Sigmoid colon (tissue), 7 donors: ENCODE measurements around the gene SI. TPM values are rescaled to one million over a fixed set of nuclear protein-coding genes. Genes with fewer than 3 reads are reported as not detected.

Source experiments
- DNase-seq: peaks from one replicate; pipeline ENCODE4 v3.0.0-alpha.2; 2019
- H3K27ac ChIP-seq, 4 donors: fragments of 200-600 bp; sonication (generic); one replicate each; pipeline ENCODE4 v1.5.1; 2016 to 2019; ENCODE audit warnings: mild to moderate bottlenecking in 1 of 4
- H3K27me3 ChIP-seq, 3 donors: fragments of 200-600 bp; sonication (generic); one replicate each; pipeline ENCODE4 v1.5.1; 2019; ENCODE audit warnings: mild to moderate bottlenecking in 1 of 3
- H3K36me3 ChIP-seq, 4 donors: fragments of 200-600 bp; sonication (generic); one replicate each; pipeline ENCODE4 v1.5.1; 2016 to 2019
- H3K4me1 ChIP-seq, 4 donors: fragments of 200-600 bp; sonication (generic); one replicate each; pipeline ENCODE4 v1.5.1; 2017 to 2019
- H3K4me3 ChIP-seq, 4 donors: fragments of 200-600 bp; sonication (generic); one replicate each; pipeline ENCODE4 v1.5.1; 2017 to 2019; ENCODE audit warnings: mild to moderate bottlenecking in 2 of 4, moderate library complexity in 1 of 4
- H3K9me3 ChIP-seq, 4 donors: fragments of 200-600 bp in 3 of 4; sonication (generic) in 3 of 4; one replicate each; pipeline versions ENCODE4 v1.5.1 to v1.6.1; 2013 to 2019
- CTCF ChIP-seq, 4 experiments: fragments of 450-650 bp in 3 of 4; fragments of 200-600 bp in 1 of 4; IDR thresholded peaks; one replicate each; pipeline ENCODE4 v1.5.1; 2016 to 2019; ENCODE audit warnings: antibody characterized with exemption in 4 of 4, mild to moderate bottlenecking in 3 of 4, moderate library complexity in 2 of 4
- EP300 ChIP-seq, 4 donors: sonication (generic); formaldehyde crosslinking; IDR thresholded peaks; one replicate each; pipeline ENCODE4 v1.6.1; 2017; ENCODE audit warnings: antibody characterized with exemption in 4 of 4
- POLR2A ChIP-seq, 2 donors: fragments of 450-650 bp; IDR thresholded peaks; one replicate each; pipeline ENCODE4 v1.6.1; 2016; ENCODE audit warnings: antibody characterized with exemption in 2 of 2, mild to moderate bottlenecking in 2 of 2, moderate library complexity in 2 of 2
- POLR2AphosphoS5 ChIP-seq, 4 donors: sonication (generic); formaldehyde crosslinking; IDR thresholded peaks; one replicate each; pipeline ENCODE4 v1.6.1; 2017; ENCODE audit warnings: antibody characterized with exemption in 4 of 4
- WGBS, 2 donors: extraction: QIAGEN DNeasy Blood & Tissue Kit; methylation state at CpG; one replicate each; pipeline ENCODE4 v1.1.7; 2013; 5-methylcytosine and 5-hydroxymethylcytosine counted together
- intact Hi-C: fragments of 100-400 bp; cut with DNase I; formaldehyde crosslinking; loops from one replicate; pipeline ENCODE4 v1.15.1; 2023
- polyA plus RNA-seq, 3 donors: library from polyadenylated mRNA; stranded (reverse); fragments of 200-250 nt; gene quantifications; one replicate each; pipeline ENCODE4 v1.2.3, GENCODE V29; 2013
- total RNA-seq, 4 donors: library from RNA; depleted of rRNA; stranded (reverse); fragments of >200 nt; gene quantifications; one replicate each; pipeline ENCODE4 v1.1.0, GENCODE V29; 2016
- donor health status: healthy with polysubstance abuse.
- donor health status: Bipolar disorder and iron deficiency.
- donor health status: healthy.

The SI gene
- total RNA-seq (under 1 TPM in 1 of 4 donors, not detected in 3; under 0.01 TPM), polyA plus RNA-seq (1 to 10 TPM; 3.0 to 8.8 (median 3.9) TPM)

- no peak for DNase-seq
- H3K9me3 ChIP-seq = no peaks in the 10 kb centered on the region
- H3K4me1 ChIP-seq = no peaks in the 10 kb centered on the region
- no peaks in the 10 kb centered on the region for H3K36me3 ChIP-seq
- H3K4me3 ChIP-seq = no peak within 1 kb of the TSS
- TF ChIP-seq EP300 (IDR thresholded peaks at IDR 0.05) (no peak), POLR2AphosphoS5 (IDR thresholded peaks at IDR 0.05) (no peak), POLR2A (IDR thresholded peaks at IDR 0.05) (no peak)
- H3K27ac ChIP-seq = no peak within 1 kb of the TSS
- no peaks in the 10 kb centered on the region for H3K27me3 ChIP-seq
- intact Hi-C loops = no loop called here
Measured at GRCh38 chr3:165078293-165078692, at the start of gene SI. Gene SI (minus strand): TSS chr3:165078496. CDS start chr3:165076012, 2,484 bp downstream.

- no peak overlapping the region for H3K4me3 ChIP-seq
- TF ChIP-seq CTCF (IDR thresholded peaks at IDR 0.05) (no peak), POLR2A (IDR thresholded peaks at IDR 0.05) (no peak), POLR2AphosphoS5 (IDR thresholded peaks at IDR 0.05) (no peak), EP300 (IDR thresholded peaks at IDR 0.05) (no peak)
- no peak overlapping the region for H3K27ac ChIP-seq
- DNase-seq = no peak
- no peaks in the 10 kb centered on the region for H3K4me1 ChIP-seq
- H3K27me3 ChIP-seq = no peaks in the 10 kb centered on the region
- intact Hi-C loops = no loop called here
- H3K9me3 ChIP-seq = peaks cover 0 to 6% (median 0%) of the 10 kb centered on the region in 4 donors
- H3K36me3 ChIP-seq = no peaks in the 10 kb centered on the region
Measured at GRCh38 chr3:165125836-165126235, 47.5 kb upstream of the SI start.

- intact Hi-C loops = no loop called here
- 8 to 62% methylated on average over 1 of the region's 1 CpG for WGBS, 2 donors
- no peaks in the 10 kb centered on the region for H3K4me1 ChIP-seq
- no peaks in the 10 kb centered on the region for H3K36me3 ChIP-seq
- no peak overlapping the region for H3K27ac ChIP-seq
- no peak overlapping the region for H3K4me3 ChIP-seq
- no peaks in the 10 kb centered on the region for H3K27me3 ChIP-seq
- TF ChIP-seq POLR2A (IDR thresholded peaks at IDR 0.05) = no peak
- no peak for TF ChIP-seq EP300 (IDR thresholded peaks at IDR 0.05)
- TF ChIP-seq CTCF (IDR thresholded peaks at IDR 0.05) = no peak
- no peak for TF ChIP-seq POLR2AphosphoS5 (IDR thresholded peaks at IDR 0.05)
- H3K9me3 ChIP-seq = no peaks in the 10 kb centered on the region
- no peak for DNase-seq
Measured at GRCh38 chr3:165111401-165111800, 33.1 kb upstream of the SI start.

- Histone ChIP-seq H3K4me3 (no peak overlapping the region), H3K27me3 (no peaks in the 10 kb centered on the region), H3K27ac (no peak overlapping the region), H3K9me3 (no peaks in the 10 kb centered on the region), H3K36me3 (no peaks in the 10 kb centered on the region), H3K4me1 (no peaks in the 10 kb centered on the region)
- DNase-seq = no peak
- TF ChIP-seq POLR2A (IDR thresholded peaks at IDR 0.05) = no peak
- no peak for TF ChIP-seq POLR2AphosphoS5 (IDR thresholded peaks at IDR 0.05)
- TF ChIP-seq CTCF (IDR thresholded peaks at IDR 0.05) = no peak
- no peak for TF ChIP-seq EP300 (IDR thresholded peaks at IDR 0.05)
- WGBS, 2 donors = 80 to 90% methylated on average over 1 of the region's 1 CpG
- intact Hi-C loops = no loop called here
Measured at GRCh38 chr3:165103616-165104015, 25.3 kb upstream of the SI start.

- Histone ChIP-seq H3K27ac (no peak overlapping the region), H3K36me3 (no peaks in the 10 kb centered on the region), H3K9me3 (no peaks in the 10 kb centered on the region), H3K4me1 (no peaks in the 10 kb centered on the region), H3K27me3 (no peaks in the 10 kb centered on the region), H3K4me3 (no peak overlapping the region)
- no peak for DNase-seq
- intact Hi-C loops = no loop called here
- TF ChIP-seq CTCF (IDR thresholded peaks at IDR 0.05) = no peak
- no peak for TF ChIP-seq POLR2A (IDR thresholded peaks at IDR 0.05)
- TF ChIP-seq EP300 (IDR thresholded peaks at IDR 0.05) = no peak
- no peak for TF ChIP-seq POLR2AphosphoS5 (IDR thresholded peaks at IDR 0.05)
Measured at GRCh38 chr3:165082650-165083049, 4.4 kb upstream of the SI start.
